ENCODE data around the gene LRRC28. TPM values are rescaled to one million over a fixed set of nuclear protein-coding genes. Genes with fewer than 3 reads are reported as not detected.

Gene LRRC28
- total and polyA plus RNA-seq, 7 experiments from 2014 or later = 15.0 to 25.9 (median 19.9) TPM

DNA sequence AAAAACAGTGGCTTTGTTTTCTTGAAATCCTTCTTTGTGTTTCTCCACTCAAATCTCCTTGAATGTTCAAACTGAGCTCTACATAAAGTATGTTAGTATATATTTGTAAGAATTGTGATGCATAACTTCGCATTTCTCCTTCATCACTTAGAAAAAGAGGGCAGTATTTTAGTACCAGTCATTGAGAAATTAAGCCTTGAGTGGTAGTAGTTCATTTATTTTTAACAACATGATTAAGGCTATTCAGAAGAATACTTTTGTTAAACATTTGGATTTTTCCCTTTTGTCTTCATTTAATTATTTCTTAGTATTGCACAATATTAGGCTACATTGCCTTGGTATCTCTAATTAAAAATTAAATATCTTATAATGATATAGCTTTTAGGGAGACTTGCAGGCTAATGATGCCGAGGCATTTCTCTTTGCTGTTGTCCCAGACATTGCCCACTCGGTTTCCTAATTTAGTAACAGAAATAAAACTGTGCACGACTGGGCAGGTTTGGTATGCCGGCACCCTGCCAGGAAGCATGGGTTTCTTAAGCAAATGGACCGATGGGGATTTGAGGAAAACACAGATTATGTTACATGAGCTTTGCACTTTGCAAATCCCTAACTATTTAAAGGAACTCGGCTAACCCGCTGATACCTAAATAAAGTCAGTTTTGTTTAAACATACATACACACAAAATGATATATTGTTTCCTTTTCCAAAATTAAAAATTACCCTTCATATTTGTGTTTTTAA, 54.7 kb downstream of the LRRC28 start:
- H3K27me3 ChIP-seq (ENCODE audit: control insufficient read depth in 2 of 2, insufficient read depth in 2 of 2, low read length in 2 of 2) = no peaks in the 10 kb centered on the region
- H3K4me1 ChIP-seq (ENCODE audit: control insufficient read depth in 2 of 2, insufficient read depth in 2 of 2, low read length in 2 of 2) = no peaks in the 10 kb centered on the region
- no peak overlapping the region for H3K27ac ChIP-seq (ENCODE audit: low read depth, low read length)
- Mint-ChIP-seq H3K9me3 (peaks cover 0 to 2% (median 0%) of the 10 kb centered on the region in 11 donors), H3K27ac (no peak overlapping the region), H3K4me1 (peaks cover 0 to 7% (median 0%) of the 10 kb centered on the region in 7 donors), H3K4me3 (no peak overlapping the region), H3K27me3 (no peaks in the 10 kb centered on the region), H3K36me3 (peaks cover 0 to 20% (median 14%) of the 10 kb centered on the region in 5 donors)
- no peak overlapping the region for H3K4me3 ChIP-seq (ENCODE audit: low read length)
- intact Hi-C loops (cut with micrococcal nuclease) = no loop called here
- H3K36me3 ChIP-seq (ENCODE audit: control insufficient read depth in 2 of 3, insufficient read depth in 3 of 3, low read length in 3 of 3) = no peaks in the 10 kb centered on the region
- ATAC-seq (no peak), DNase-seq (no peak)
- H3K9me3 ChIP-seq (ENCODE audit: control insufficient read depth in 2 of 3, low read length in 3 of 3) = no peaks in the 10 kb centered on the region
- ChIA-PET POLR2A (no interaction called here), CTCF (no interaction called here)

DNA sequence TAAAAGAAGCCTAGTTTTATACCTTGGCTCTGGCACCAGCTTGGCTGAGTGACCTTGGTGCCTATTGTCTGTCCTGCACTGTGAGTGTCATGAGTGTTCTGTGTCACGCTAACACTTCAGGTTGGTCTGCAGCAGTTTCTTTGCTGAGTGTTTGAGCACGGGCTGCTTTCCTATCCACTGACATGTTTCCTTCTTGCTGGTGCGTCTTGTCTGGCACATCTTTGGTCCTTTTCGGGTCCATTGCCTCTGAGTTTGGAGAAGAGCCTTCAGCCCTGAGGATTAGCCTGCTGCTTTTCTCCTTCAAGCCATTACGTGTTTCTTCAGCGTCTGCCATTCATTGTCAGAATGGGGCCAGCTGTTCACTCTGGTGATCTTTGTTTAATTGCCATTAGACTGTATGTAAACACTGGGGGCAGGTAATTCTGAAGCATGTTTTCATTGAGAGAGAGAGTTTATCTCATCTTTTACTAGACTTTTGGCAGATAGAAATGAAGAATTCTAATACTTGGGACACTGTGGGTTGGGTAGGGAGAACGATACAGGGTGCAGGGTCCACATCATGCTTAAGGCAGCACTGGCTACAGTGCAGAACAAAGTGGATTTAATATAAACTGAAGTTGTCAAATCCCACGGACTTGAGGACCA, 55.5 kb downstream of the LRRC28 start:
- peaks cover 0 to 10% (median 0%) of the 10 kb centered on the region in 7 donors for H3K4me1 Mint-ChIP-seq
- no peaks in the 10 kb centered on the region for H3K27me3 Mint-ChIP-seq
- POLR2A ChIA-PET = no interaction called here
- DNase-seq = no peak
- ATAC-seq = no peak
- peaks cover 0 to 26% (median 19%) of the 10 kb centered on the region in 5 donors for H3K36me3 Mint-ChIP-seq
- CTCF ChIA-PET = no interaction called here
- peaks cover 0 to 4% (median 0%) of the 10 kb centered on the region in 11 donors for H3K9me3 Mint-ChIP-seq
- H3K4me3 Mint-ChIP-seq = no peak overlapping the region
- Histone ChIP-seq H3K27me3 (ENCODE audit: control insufficient read depth in 2 of 2, insufficient read depth in 2 of 2, low read length in 2 of 2) (no peaks in the 10 kb centered on the region), H3K9me3 (ENCODE audit: control insufficient read depth in 2 of 3, low read length in 3 of 3) (no peaks in the 10 kb centered on the region), H3K4me3 (ENCODE audit: low read length) (no peak overlapping the region), H3K4me1 (ENCODE audit: control insufficient read depth in 2 of 2, insufficient read depth in 2 of 2, low read length in 2 of 2) (no peaks in the 10 kb centered on the region), H3K27ac (ENCODE audit: low read depth, low read length) (no peak overlapping the region), H3K36me3 (ENCODE audit: control insufficient read depth in 2 of 3, insufficient read depth in 3 of 3, low read length in 3 of 3) (no peaks in the 10 kb centered on the region)
- intact Hi-C loops (cut with micrococcal nuclease) = no loop called here
- H3K27ac Mint-ChIP-seq = no peak overlapping the region

DNA sequence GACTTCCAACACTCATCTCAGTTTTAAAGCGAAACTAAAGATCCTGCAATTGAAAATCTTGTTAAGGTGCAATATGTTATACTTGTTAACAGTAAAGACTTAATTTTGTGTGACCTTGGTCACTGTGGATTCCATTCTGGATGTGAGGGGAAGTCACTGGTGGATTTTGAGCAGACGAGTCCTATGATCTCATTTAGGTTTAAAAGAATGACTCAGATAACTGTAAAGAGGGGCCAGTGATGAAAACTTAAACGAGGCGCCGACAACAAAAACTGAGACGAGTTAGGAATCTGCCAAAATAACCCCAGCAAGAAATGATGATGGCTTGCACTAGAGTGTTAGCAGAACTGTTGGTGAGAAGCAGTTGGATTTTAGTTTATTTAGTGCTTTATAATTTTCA, 56.5 kb downstream of the LRRC28 start:
- Mint-ChIP-seq H3K27me3 (no peaks in the 10 kb centered on the region), H3K9me3 (peaks cover 0 to 12% (median 3%) of the 10 kb centered on the region in 11 donors), H3K36me3 (peaks cover 3 to 33% (median 21%) of the 10 kb centered on the region in 5 donors), H3K4me3 (no peak overlapping the region), H3K27ac (no peak overlapping the region), H3K4me1 (peaks cover 0 to 10% (median 0%) of the 10 kb centered on the region in 7 donors)
- intact Hi-C loops (cut with micrococcal nuclease) = no loop called here
- CTCF ChIA-PET = no interaction called here
- Histone ChIP-seq H3K36me3 (ENCODE audit: control insufficient read depth in 2 of 3, insufficient read depth in 3 of 3, low read length in 3 of 3) (no peaks in the 10 kb centered on the region), H3K9me3 (ENCODE audit: control insufficient read depth in 2 of 3, low read length in 3 of 3) (no peaks in the 10 kb centered on the region), H3K27me3 (ENCODE audit: control insufficient read depth in 2 of 2, insufficient read depth in 2 of 2, low read length in 2 of 2) (no peaks in the 10 kb centered on the region), H3K4me1 (ENCODE audit: control insufficient read depth in 2 of 2, insufficient read depth in 2 of 2, low read length in 2 of 2) (no peaks in the 10 kb centered on the region), H3K4me3 (ENCODE audit: low read length) (no peak overlapping the region), H3K27ac (ENCODE audit: low read depth, low read length) (no peak overlapping the region)
- DNase-seq (no peak), ATAC-seq (no peak)
- POLR2A ChIA-PET = no interaction called here

DNA sequence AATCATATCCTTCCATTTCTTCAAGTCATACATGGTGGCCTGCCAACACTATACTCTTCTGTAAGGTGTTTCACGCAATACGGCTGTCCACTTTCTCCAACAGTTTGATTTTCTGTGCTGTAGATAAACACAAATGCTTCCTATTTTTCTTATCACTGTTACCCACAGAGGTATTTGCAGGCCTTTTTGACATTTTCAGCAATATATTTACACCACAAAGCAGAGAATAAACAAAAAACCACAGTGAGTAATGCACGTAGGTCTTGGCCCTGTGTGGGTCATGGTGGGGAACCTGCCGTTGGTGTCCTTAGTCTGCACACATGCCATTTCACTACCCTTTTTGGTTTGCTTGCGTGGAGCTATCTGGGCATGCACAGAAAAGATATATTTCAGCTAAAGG, 59.5 kb downstream of the LRRC28 start:
- peaks cover 0 to 10% (median 0%) of the 10 kb centered on the region in 7 donors for H3K4me1 Mint-ChIP-seq
- H3K36me3 Mint-ChIP-seq = peaks cover 9 to 40% (median 27%) of the 10 kb centered on the region in 5 donors

DNA sequence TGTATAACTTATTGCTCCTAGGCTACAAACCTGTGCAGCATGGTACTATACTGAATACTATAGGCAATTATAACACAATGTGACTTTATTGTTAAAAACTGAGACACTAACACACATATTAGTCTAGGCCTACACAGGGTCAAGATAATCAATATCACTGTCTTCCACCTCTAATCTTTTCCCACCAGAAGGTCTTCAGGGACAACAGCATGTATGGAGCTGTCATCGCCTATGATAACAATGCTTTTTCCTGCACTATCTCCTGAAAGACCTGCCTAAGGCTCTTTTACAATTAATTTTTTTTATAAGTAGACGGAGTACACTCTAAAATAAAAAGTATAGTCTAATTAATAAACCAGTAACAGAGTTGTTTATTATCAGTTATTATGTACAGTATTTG, 60.9 kb downstream of the LRRC28 start:
- Histone ChIP-seq H3K9me3 (ENCODE audit: control insufficient read depth in 2 of 3, low read length in 3 of 3) (no peaks in the 10 kb centered on the region), H3K4me1 (ENCODE audit: control insufficient read depth in 2 of 2, insufficient read depth in 2 of 2, low read length in 2 of 2) (no peaks in the 10 kb centered on the region), H3K4me3 (ENCODE audit: low read length) (no peak overlapping the region), H3K36me3 (ENCODE audit: control insufficient read depth in 2 of 3, insufficient read depth in 3 of 3, low read length in 3 of 3) (no peaks in the 10 kb centered on the region), H3K27ac (ENCODE audit: low read depth, low read length) (no peak overlapping the region), H3K27me3 (ENCODE audit: control insufficient read depth in 2 of 2, insufficient read depth in 2 of 2, low read length in 2 of 2) (no peaks in the 10 kb centered on the region)
- DNase-seq = no peak
- Mint-ChIP-seq H3K4me1 (peaks cover 0 to 10% (median 0%) of the 10 kb centered on the region in 7 donors), H3K36me3 (peaks cover 9 to 36% (median 31%) of the 10 kb centered on the region in 5 donors), H3K27ac (no peak overlapping the region), H3K4me3 (no peak overlapping the region), H3K9me3 (peaks cover 0 to 19% (median 9%) of the 10 kb centered on the region in 11 donors), H3K27me3 (no peaks in the 10 kb centered on the region)
- POLR2A ChIA-PET = no interaction called here
- intact Hi-C loops (cut with micrococcal nuclease) = no loop called here
- CTCF ChIA-PET = no interaction called here
- no peak for ATAC-seq

More for the DNA sequence above, 59.5 kb downstream of the LRRC28 start:
- Mint-ChIP-seq H3K4me3 (no peak overlapping the region), H3K27me3 (no peaks in the 10 kb centered on the region), H3K27ac (no peak overlapping the region), H3K9me3 (peaks cover 0 to 19% (median 9%) of the 10 kb centered on the region in 11 donors)
- Histone ChIP-seq H3K27me3 (ENCODE audit: control insufficient read depth in 2 of 2, insufficient read depth in 2 of 2, low read length in 2 of 2) (no peaks in the 10 kb centered on the region), H3K9me3 (ENCODE audit: control insufficient read depth in 2 of 3, low read length in 3 of 3) (no peaks in the 10 kb centered on the region), H3K27ac (ENCODE audit: low read depth, low read length) (no peak overlapping the region), H3K36me3 (ENCODE audit: control insufficient read depth in 2 of 3, insufficient read depth in 3 of 3, low read length in 3 of 3) (no peaks in the 10 kb centered on the region), H3K4me1 (ENCODE audit: control insufficient read depth in 2 of 2, insufficient read depth in 2 of 2, low read length in 2 of 2) (no peaks in the 10 kb centered on the region), H3K4me3 (ENCODE audit: low read length) (no peak overlapping the region)
- ChIA-PET POLR2A (no interaction called here), CTCF (no interaction called here)
- intact Hi-C loops (cut with micrococcal nuclease) = no loop called here
- DNase-seq (no peak), ATAC-seq (peak; percentile 45)

DNA sequence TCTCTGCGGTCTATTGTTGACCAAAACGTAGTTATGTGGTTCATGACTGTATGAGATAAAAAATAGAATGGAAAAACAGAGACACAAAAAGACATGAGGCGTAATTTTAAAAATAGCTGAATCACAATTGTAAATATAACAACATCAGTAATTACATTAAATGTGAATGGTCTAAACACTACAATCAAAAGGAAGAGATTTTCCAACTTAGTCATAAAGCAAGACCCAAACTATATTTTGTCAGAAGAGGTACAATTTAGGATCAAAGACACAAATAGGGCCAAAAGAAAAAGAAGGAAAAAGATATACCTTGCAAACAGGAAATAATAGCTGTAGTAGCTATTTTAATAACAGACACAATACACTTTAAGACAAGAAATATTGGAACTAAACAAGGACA, 61.5 kb downstream of the LRRC28 start:
- Mint-ChIP-seq H3K4me3 (no peak overlapping the region), H3K4me1 (peaks cover 0 to 8% (median 0%) of the 10 kb centered on the region in 7 donors), H3K27ac (no peak overlapping the region), H3K9me3 (peaks cover 0 to 19% (median 9%) of the 10 kb centered on the region in 11 donors), H3K27me3 (no peaks in the 10 kb centered on the region), H3K36me3 (peaks cover 9 to 32% (median 31%) of the 10 kb centered on the region in 5 donors)
- ChIA-PET CTCF (no interaction called here), POLR2A (interaction anchor here (1.1 kb wide), 1 partner anchor 86 kb away, joined by 3 read pairs; no protein-coding TSS in a partner anchor)
- H3K9me3 ChIP-seq (ENCODE audit: control insufficient read depth in 2 of 3, low read length in 3 of 3) = no peaks in the 10 kb centered on the region
- no peaks in the 10 kb centered on the region for H3K36me3 ChIP-seq (ENCODE audit: control insufficient read depth in 2 of 3, insufficient read depth in 3 of 3, low read length in 3 of 3)
- no peaks in the 10 kb centered on the region for H3K4me1 ChIP-seq (ENCODE audit: control insufficient read depth in 2 of 2, insufficient read depth in 2 of 2, low read length in 2 of 2)
- no peak overlapping the region for H3K4me3 ChIP-seq (ENCODE audit: low read length)
- ATAC-seq (no peak), DNase-seq (no peak)
- intact Hi-C loops (cut with micrococcal nuclease) = no loop called here
- no peaks in the 10 kb centered on the region for H3K27me3 ChIP-seq (ENCODE audit: control insufficient read depth in 2 of 2, insufficient read depth in 2 of 2, low read length in 2 of 2)
- H3K27ac ChIP-seq (ENCODE audit: low read depth, low read length) = no peak overlapping the region
